ENCODE data around the gene MMAB.
A peak's percentile ranks its signal among the peaks of the same experiment; 100 is the strongest.

The MMAB gene

GRCh38 chr12:109583733-109584132, 10.4 kb upstream of the MMAB start:
- DNase-seq (ENCODE audit: low spot score): no peak

GRCh38 chr12:109582636-109583035, 9.3 kb upstream of the MMAB start:
- DNase-seq (ENCODE audit: low spot score): no peak

- DNase-seq (ENCODE audit: low spot score): no peak
These were observed 8.6 kb upstream of the MMAB start for GRCh38 chr12:109581856-109582255.

GRCh38 chr12:109581334-109581691, 8.0 kb upstream of the MMAB start:
- DNase-seq (ENCODE audit: low spot score): no peak

- DNase-seq (ENCODE audit: low spot score): no peak
These were observed 7.5 kb upstream of the MMAB start for GRCh38 chr12:109580684-109581333.

GRCh38 chr12:109580272-109580671, 7.0 kb upstream of the MMAB start:
- DNase-seq (ENCODE audit: low spot score): no peak

- DNase-seq (ENCODE audit: low spot score): no peak
These were observed 6.3 kb upstream of the MMAB start for GRCh38 chr12:109579639-109580038.

- no peak for DNase-seq (ENCODE audit: low spot score)
These were observed 5.1 kb upstream of the MMAB start for GRCh38 chr12:109578330-109578927.

- DNase-seq (ENCODE audit: low spot score): no peak
These were observed 4.0 kb upstream of the MMAB start for GRCh38 chr12:109577311-109577710.

GRCh38 chr12:109575683-109576082, 2.4 kb upstream of the MMAB start:
- DNase-seq (ENCODE audit: low spot score): no peak

GRCh38 chr12:109573914-109574244, 575 bp upstream of the MMAB start:
- DNase-seq (ENCODE audit: low spot score): no peak

GRCh38 chr12:109572506-109572845, 828 bp downstream of the MMAB start:
- no peak for DNase-seq (ENCODE audit: low spot score)

GRCh38 chr12:109571773-109572505, 1.4 kb downstream of the MMAB start:
- no peak for DNase-seq (ENCODE audit: low spot score)

- DNase-seq (ENCODE audit: low spot score): no peak
These were observed 4.8 kb downstream of the MMAB start for GRCh38 chr12:109568486-109568885.

- peak; percentile 11 for DNase-seq (ENCODE audit: low spot score)
These were observed 5.3 kb downstream of the MMAB start for GRCh38 chr12:109567967-109568366.

- no peak for DNase-seq (ENCODE audit: low spot score)
These were observed 6.0 kb downstream of the MMAB start for GRCh38 chr12:109567296-109567695.

GRCh38 chr12:109566424-109566823, 6.9 kb downstream of the MMAB start:
- no peak for DNase-seq (ENCODE audit: low spot score)

- no peak for DNase-seq (ENCODE audit: low spot score)
These were observed 9.7 kb downstream of the MMAB start for GRCh38 chr12:109563291-109564284.

GRCh38 chr12:109562871-109563270, 10.4 kb downstream of the MMAB start:
- no peak for DNase-seq (ENCODE audit: low spot score)

- DNase-seq (ENCODE audit: low spot score): no peak
These were observed 11.6 kb downstream of the MMAB start for GRCh38 chr12:109561711-109562030.

GRCh38 chr12:109560867-109561710, 12.2 kb downstream of the MMAB start:
- DNase-seq (ENCODE audit: low spot score): no peak

- DNase-seq (ENCODE audit: low spot score): no peak
These were observed 13.7 kb downstream of the MMAB start for GRCh38 chr12:109559601-109560000.

Measured in cerebellar cortex (tissue), 1 donor.